ENCODE measurements around the gene DYRK3. TPM values are rescaled to one million over a fixed set of nuclear protein-coding genes. Genes with fewer than 3 reads are reported as not detected.

DYRK3 gene
- total and polyA plus RNA-seq, 2 of the 13 experiments (the other 11 are each of a cell fraction or from before 2014, with no cell fraction given) = 0.48 to 2.8 TPM

GRCh38 chr1:206690516-206690915 lies 55.2 kb downstream of the DYRK3 start (continued):
- no peak for TF ChIP-seq ZBTB39 (CRISPR knock-in tag; IDR thresholded peaks at IDR 0.05)
- TF ChIP-seq EP300 (IDR thresholded peaks at IDR 0.05; ENCODE audit: low read depth in 2 of 2, low read length in 2 of 2) = no peak
- no peak for TF ChIP-seq EP300 (CRISPR knock-in tag; IDR thresholded peaks at IDR 0.05; ENCODE audit: borderline replicate concordance)
- no peak for TF ChIP-seq RBAK (CRISPR knock-in tag; IDR thresholded peaks at IDR 0.05)
- TF ChIP-seq SMAD3 (CRISPR knock-in tag; IDR thresholded peaks at IDR 0.05) = no peak
- no peak for TF ChIP-seq ZNF577 (CRISPR knock-in tag; IDR thresholded peaks at IDR 0.05; ENCODE audit: borderline replicate concordance, low read depth)

GRCh38 chr1:206691604-206692003 lies 56.3 kb downstream of the DYRK3 start:
- no peak overlapping the region for H3K9ac ChIP-seq (ENCODE audit: insufficient read depth, low read depth, low read length)
- no peaks in the 10 kb centered on the region for H3K9me3 ChIP-seq (ENCODE audit: low read length)
- peak; percentile 82 for FAIRE-seq
- ChIA-PET CTCF (ENCODE audit: low intra/inter-chr PET ratio, low total read pairs) (no interaction called here), POLR2A (interaction anchor here (0.7 to 1.5 kb wide), 3 partner anchors 13 to 79 kb away, joined by 3 to 5 read pairs (median 5); partner anchors contain the start of genes DYRK3 and EIF2D)
- peaks cover 84% of the 10 kb centered on the region for H3K79me2 ChIP-seq (ENCODE audit: insufficient read depth, low read length)
- H3K36me3 ChIP-seq (replicated peaks in 1 of 2; ENCODE audit: control insufficient read depth in 1 of 2, insufficient read depth in 2 of 2, low read length in 2 of 2) = peaks cover 5 to 11% of the 10 kb centered on the region in 2 experiments; a peak in 4 of 5 replicates
- H4K20me1 ChIP-seq (ENCODE audit: insufficient read depth, low read length) = peaks cover 69% of the 10 kb centered on the region
- in situ Hi-C loops (cut with HindIII; ENCODE audit: extremely low pct_ligation_motif_present, low pct_unique_long_range_greater_than_20kb) = no loop called here
- peak; percentile 59 for DNase-seq (ENCODE audit: low spot score)
- H3K4me1 ChIP-seq (ENCODE audit: insufficient read depth, low read length) = peaks cover 90% of the 10 kb centered on the region
- peak; percentile 94 for ATAC-seq
- H3K4me3 ChIP-seq (replicated peaks in 1 of 3; ENCODE audit: insufficient read depth in 1 of 3, low read depth in 2 of 3, low read length in 3 of 3) = peak overlapping the region in 1 of 3 experiments; percentile 1; a peak in 1 of 6 replicates
- H2AFZ ChIP-seq (ENCODE audit: low read length) = no peak overlapping the region
- intact Hi-C loops (cut with micrococcal nuclease; ENCODE audit: unreplicated experiment) = no loop called here
- peak overlapping the region; percentile 23 for H3K27ac ChIP-seq (ENCODE audit: extremely low read length, insufficient read depth, low read length)
- H3K27me3 ChIP-seq (ENCODE audit: control insufficient read depth in 1 of 2, insufficient read depth in 2 of 2, low read length in 2 of 2) = no peaks in the 10 kb centered on the region
- WGBS (ENCODE audit: low lambda C conversion rate) = 6% methylated on average over 5 of the region's 8 CpGs
- H3K4me2 ChIP-seq (ENCODE audit: low read depth, low read length) = peak overlapping the region; percentile 48
- no TSS peak for BruUV-seq (replicated peaks)
- no peak for TF ChIP-seq ZNF616 (CRISPR knock-in tag; IDR thresholded peaks at IDR 0.05; ENCODE audit: low read depth)
- TF ChIP-seq ZNF225 (CRISPR knock-in tag; IDR thresholded peaks at IDR 0.05) = no peak
- no peak for TF ChIP-seq ZNF20 (CRISPR knock-in tag; IDR thresholded peaks at IDR 0.05)
- TF ChIP-seq ZXDC (CRISPR knock-in tag; IDR thresholded peaks at IDR 0.05) = no peak
- TF ChIP-seq SRY (CRISPR knock-in tag; IDR thresholded peaks at IDR 0.05) = no peak
- no peak for TF ChIP-seq ZNF724P (CRISPR knock-in tag; IDR thresholded peaks at IDR 0.05; ENCODE audit: borderline replicate concordance)
- TF ChIP-seq RBAK (CRISPR knock-in tag; IDR thresholded peaks at IDR 0.05) = no peak
- TF ChIP-seq ZNF530 (CRISPR knock-in tag; IDR thresholded peaks at IDR 0.05; ENCODE audit: low read depth) = no peak
- TF ChIP-seq ZNF329 (CRISPR knock-in tag; IDR thresholded peaks at IDR 0.05; ENCODE audit: low read depth) = no peak
- no peak for TF ChIP-seq ZNF275 (CRISPR knock-in tag; IDR thresholded peaks at IDR 0.05; ENCODE audit: borderline replicate concordance)
- no peak for TF ChIP-seq EEA1 (CRISPR knock-in tag; IDR thresholded peaks at IDR 0.05; ENCODE audit: borderline replicate concordance)
- 0 out of 2 replicates have a peak, but pooled peaks have one; percentile 28 for TF ChIP-seq NR2C2 (CRISPR knock-in tag; IDR thresholded peaks at IDR 0.05; ENCODE audit: borderline replicate concordance)
- no peak for TF ChIP-seq TAF15 (IDR thresholded peaks at IDR 0.05; ENCODE audit: low read depth, low read length, poor library complexity, severe bottlenecking)
